GM19397 (cell line): ENCODE results near the gene ZNF419.
A peak's percentile ranks its signal among the peaks of the same experiment; 100 is the strongest.
"Not testable (repeated sequence)": the region's sequence is repeated elsewhere in the genome, so short reads cannot be mapped to it uniquely, and the experiment has no call there.

Source experiments
- ATAC-seq: cut with Tn5 transposase; IDR thresholded peaks from one replicate; pipeline ENCODE4 v1.9.1; 2021; ENCODE audit warnings: mild to moderate bottlenecking, moderate library complexity; ENCODE audit not compliant: unreplicated experiment

ZNF419 gene

DNA sequence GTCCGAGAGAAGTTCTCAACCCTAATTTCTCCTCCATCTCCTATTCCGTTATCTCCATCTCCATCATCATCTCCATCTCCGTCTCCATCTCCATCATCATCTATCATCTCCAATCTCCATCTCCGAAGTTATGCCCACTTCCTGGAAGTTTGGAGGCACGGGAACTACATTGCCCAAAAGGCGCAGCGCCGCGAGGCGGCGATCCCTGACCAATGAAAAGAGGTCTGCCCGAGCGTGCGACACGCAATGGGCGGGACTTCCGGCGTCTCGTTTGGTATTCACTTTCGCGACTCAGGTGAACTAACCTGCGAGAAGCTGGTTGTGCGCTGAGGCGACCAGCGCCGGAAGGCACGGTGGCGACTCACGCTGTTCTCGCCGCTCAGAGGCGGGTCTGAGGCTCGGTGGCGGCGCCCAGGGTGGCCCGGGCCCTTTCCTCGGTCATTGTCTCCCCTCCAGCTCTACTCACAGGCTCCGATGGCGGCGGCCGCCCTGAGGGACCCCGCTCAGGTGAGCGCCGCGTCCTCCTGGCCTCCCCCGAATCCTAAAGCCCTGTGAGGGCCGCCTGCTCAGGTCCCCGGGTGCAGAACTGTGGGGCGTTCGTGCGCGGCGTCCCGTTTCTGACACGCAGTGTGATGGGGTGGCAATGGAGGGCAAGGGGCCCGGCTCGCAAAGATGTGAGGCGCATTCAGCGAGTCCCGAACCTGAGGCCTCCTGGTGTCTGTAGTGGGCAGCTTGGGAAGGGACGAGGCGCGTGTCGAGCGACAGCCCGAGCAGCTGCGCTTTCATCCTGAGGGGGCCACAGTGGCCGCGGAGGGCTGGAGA lies at the start of gene ZNF419:
TSS of gene ZNF419 (plus strand) at position 274 of the 822 bp plus-strand sequence. CDS start at position 475, 201 bp downstream.
- peak; percentile 95 for ATAC-seq

- ATAC-seq = no peak
Measured at GRCh38 chr19:57437931-57438330, 49.6 kb upstream of the ZNF419 start.

- no peak for ATAC-seq
Measured at GRCh38 chr19:57438925-57439324, 48.6 kb upstream of the ZNF419 start.

DNA sequence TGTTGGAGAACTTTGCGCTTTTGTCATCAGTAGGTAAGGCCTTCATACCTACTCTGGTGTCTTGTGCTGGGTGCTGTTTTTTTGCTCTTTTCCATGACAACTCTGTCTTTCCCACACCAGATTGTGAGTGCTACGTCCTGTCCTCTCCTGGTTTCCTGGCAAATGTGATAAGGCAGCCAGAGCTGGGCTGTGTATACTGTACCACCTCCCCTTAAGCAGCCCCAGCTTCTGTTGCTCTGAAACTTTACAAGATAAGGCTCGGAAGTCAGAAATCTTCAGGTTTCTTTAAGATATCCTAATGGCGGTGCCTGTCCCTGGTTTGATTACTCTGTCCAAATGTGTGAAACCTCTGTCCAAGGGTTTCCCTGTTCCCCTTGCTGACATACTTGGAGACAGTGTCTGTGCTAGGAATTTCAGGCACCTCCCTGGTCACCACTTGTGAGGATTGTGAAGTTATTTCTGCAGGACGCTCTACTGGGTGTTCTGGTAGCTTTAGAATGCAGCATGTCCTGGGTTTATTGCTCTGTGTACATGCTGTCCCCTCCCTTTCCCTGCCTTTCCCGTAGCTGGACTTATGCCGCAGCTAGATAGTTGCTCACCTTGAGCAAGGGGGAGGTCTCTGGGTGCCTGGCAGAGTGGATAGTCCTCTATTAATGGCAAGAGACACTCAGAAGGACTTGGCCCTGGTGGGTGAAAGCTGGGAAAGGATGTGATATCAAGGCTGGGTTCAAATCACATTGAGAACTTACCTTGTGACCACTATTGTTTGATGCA lies 45.4 kb upstream of the ZNF419 start:
- no peak for ATAC-seq

DNA sequence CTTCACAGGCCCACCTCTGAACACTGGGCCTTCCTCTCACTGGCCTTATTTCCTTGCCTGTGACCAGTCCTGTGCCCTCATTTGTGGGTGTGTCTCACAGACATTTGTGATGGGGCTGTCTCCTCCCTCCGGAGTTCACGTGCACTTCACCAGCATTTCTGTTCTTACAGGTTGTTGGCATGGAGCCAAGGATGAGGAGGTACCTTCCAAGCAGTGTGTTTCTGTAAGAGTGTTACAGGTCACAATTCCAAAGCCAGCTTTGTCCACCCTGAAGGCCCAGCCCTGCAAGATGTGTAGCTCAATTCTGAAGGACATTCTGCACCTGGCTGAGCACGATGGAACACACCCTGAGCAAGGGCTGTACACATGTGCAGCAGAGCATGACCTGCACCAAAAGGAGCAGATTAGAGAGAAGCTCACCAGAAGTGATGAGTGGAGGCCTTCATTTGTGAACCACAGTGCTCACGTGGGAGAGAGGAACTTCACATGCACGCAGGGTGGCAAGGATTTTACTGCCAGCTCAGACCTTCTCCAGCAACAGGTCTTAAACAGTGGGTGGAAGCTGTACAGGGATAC lies 44.3 kb upstream of the ZNF419 start:
- ATAC-seq = no peak

DNA sequence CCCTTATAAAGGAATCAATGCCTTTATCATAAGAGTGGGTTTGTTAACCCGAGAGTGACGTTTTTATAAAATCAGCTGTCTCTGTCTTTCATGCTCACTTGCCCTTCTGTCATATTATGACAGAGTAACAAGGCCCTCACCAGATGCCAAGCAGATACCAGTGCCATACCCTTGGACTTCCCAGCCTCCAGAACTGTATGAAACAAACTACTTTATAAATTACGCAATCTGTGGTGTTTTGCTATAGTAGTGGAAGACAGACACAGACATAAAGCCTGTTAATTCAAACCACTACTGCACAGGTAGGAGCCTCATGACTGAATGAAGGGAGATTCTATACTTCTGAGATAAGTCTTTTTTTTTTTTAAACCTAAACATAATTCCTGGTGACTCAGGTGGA lies 35.2 kb upstream of the ZNF419 start:
- ATAC-seq = no peak

DNA sequence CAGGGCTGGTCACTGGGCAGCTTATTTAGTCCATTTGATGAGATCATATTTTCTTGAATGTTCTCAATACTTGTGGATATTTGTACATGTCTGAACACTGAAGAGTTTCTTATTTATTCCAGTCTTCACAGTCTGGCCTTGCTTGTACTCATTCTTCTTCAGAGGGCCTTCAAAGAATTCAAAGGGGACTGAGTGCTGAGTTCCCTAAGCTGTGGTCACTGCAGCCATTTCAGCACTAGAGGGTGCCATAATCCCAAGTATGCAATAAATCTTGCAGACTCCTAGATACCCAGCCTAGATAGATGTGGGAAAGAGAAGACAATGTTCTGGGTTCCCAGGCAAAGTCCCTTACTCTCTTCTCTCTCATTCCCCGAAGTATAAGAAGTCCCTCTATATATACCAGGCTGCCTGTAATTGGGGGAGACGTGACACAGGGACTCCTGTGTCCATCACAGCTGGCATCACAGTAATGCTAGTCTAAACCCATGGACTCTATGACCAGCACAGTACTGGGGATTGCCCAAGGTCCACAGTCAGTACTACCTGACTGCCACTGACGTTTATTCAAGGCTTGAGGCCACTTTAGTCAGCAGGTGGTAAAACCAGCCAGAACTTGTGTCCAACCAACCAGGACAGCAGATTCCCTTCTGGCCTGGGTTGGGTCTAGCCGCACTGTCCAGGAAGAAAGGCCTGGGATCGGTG lies 21.7 kb upstream of the ZNF419 start:
- ATAC-seq = no peak

GRCh38 chr19:57466489-57466888 lies 21.1 kb upstream of the ZNF419 start:
- ATAC-seq = no peak

GRCh38 chr19:57473646-57474045 lies 13.9 kb upstream of the ZNF419 start:
- ATAC-seq = no peak

GRCh38 chr19:57477191-57478008 lies 10.2 kb upstream of the ZNF419 start, which contains the start of gene ZNF772:
Gene ZNF772, minus strand, starts transcription at chr19:57477566. Its CDS starts 257 bp downstream, at chr19:57477309.
- peak; percentile 97 for ATAC-seq

DNA sequence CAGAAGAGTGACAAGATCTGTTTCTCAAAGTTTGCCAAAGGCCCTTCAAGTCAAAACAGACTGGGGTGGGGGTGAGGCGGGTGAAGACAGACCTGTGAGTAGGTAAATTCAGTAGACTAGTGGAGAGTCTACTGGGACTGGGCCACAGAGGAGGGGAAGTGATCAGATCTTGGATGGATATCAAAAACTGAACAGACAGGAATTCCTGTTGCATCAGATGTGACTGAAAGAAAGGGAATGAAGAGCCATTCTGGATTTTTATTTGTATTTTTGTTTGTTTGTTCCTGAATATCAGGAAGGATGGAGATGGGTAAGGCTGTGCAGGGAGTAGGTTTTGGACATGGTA lies 722 bp downstream of the ZNF419 start:
- ATAC-seq = not testable (repeated sequence)

GRCh38 chr19:57499332-57499679 lies 11.8 kb downstream of the ZNF419 start:
- not testable (repeated sequence) for ATAC-seq

DNA sequence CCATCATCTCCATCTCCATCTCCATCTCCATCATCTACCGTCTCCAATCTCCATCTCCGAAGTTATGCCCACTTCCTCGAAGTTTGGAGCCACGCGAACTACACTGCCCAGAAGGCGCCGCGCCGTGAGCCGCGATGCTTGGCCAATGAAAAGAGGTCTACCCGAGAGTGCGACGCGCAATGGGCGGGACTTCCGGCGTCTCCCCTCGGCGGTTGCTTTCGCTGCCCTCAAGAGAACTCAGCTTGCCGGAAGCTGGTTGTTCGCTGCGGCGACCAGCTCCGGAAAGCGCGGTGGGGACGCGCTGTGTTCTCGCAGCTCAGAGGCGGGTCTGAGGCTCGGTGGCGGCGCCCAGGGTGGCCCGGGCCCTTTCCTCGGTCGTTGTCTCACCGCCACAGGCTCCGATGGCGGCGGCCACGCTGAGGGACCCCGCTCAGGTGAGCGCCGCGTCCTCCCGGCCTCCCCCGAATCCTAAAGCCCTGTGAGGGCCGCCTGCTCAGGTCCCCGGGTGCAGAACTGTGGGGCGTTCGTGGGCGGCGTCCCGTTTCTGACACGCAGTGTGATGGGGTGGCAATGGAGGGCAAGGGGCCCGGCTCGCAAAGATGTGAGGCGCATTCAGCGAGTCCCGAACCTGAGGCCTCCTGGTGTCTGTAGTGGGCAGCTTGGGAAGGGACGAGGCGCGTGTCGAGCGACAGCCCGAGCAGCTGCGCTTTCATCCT lies 12.3 kb downstream of the ZNF419 start, which contains the start of gene ZNF773:
TSS of gene ZNF773 (plus strand) at position 259 of the 716 bp plus-strand sequence. CDS start at position 402, 143 bp downstream.
- ATAC-seq = peak; percentile 100

DNA sequence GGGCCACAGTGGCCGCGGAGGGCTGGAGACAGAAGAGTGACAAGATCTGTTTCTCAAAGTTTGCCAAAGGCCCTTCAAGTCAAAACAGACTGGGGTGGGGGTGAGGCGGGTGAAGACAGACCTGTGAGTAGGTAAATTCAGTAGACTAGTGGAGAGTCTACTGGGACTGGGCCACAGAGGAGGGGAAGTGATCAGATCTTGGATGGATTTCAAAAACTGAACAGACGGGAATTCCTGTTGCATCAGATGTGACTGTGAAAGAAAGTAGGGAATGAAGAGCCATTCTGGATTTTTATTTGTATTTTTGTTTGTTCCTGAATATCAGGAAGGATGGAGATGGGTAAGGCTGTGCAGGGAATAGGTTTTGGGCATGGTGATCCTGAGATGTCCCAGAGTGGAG lies 12.8 kb downstream of the ZNF419 start:
- not testable (repeated sequence) for ATAC-seq

- ATAC-seq = no peak
Measured at GRCh38 chr19:57506163-57506562, 18.6 kb downstream of the ZNF419 start.

DNA sequence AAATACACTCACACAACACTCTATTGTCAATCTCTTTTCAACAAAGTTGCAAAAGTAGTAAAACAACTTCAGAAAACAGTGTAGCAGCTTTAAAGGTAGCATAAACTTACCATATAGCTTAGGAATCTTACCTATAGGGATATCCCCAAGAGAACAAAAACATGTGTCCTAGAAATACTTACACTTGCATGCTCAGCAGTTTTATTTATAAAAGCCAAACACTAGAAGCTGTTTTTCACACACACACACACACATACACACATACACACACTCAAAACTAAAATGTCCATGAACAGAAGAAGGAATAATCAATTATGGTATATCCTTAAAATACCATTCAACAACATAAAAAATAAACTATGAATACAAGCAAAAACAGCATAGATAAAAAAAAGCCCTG lies 23.9 kb downstream of the ZNF419 start:
- no peak for ATAC-seq

DNA sequence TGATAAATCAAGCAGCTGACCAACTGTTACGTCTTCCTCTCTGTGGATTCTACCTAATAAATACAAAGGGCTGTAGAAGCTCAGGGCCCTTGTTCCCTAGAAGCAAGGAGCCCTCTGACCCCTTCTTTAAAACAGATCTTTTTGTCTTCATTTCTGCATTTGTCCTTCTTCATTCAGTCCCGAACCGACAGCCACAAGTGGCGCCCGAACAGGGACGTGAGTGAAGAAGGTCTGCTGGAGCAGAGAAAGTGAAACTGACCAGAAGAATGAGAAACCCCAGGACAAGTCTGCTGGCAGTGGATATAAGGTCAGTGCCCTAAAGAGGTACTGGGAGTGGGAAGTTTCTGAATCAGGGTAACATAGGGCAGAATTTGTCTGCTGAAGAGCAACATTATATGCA lies 25.3 kb downstream of the ZNF419 start:
- no peak for ATAC-seq

DNA sequence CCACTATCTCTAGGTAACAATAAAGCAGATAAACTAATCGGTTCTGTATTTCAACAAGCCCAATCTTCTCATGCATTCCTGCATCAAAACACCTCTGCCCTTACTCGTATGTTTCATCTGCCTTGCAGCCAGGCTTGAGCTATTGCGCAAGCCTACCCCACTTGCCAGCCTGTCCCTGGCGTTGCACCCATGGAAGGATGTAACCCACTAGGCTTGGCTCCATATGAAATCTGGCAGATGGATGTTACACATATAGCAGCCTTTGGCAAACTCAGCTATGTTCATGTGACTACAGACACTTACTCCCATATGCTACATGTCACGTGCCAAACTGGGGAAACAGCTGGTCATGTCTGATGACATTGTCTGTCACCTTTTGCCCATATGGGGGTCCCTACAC lies 27.7 kb downstream of the ZNF419 start:
- ATAC-seq = no peak

DNA sequence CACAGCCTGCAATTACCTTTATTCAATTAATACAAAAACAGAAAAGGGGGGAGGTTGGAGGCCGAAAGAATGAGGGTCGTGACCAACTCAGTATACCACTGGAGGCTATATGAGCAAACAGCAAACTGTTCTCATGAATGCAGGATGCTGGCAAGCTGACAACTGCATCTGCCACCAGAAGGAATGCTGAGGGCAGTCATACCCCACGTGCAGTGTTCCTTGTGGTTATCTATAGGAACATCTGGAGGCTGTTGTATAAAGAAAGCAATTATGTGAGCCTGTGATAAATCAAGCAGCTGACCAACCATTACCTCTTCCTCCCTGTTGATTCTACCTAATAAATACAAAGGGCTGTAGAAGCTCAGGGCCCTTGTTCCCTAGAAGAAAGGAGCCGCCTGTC lies 30.5 kb downstream of the ZNF419 start:
- not testable (repeated sequence) for ATAC-seq
